ACC112 (cell line): ENCODE data around the gene PPAN.

ENCODE experiments used
- H2AFZ ChIP-seq: fragments of 200-600 bp; sonication (generic); one replicate; pipeline ENCODE4 v1.6.0; 2017; ENCODE audit warnings: antibody characterized with exemption, low read length; ENCODE audit not compliant: unreplicated experiment
- H3K27ac ChIP-seq: fragments of 200-600 bp; sonication (generic); 2 replicates; pipeline ENCODE4 v1.5.1; 2014; ENCODE audit warnings: low read depth, mild to moderate bottlenecking, antibody characterized with exemption, low read length, moderate library complexity
- H3K27me3 ChIP-seq: fragments of 200-600 bp; sonication (generic); 2 replicates; pipeline ENCODE4 v1.6.1; 2014; ENCODE audit warnings: mild to moderate bottlenecking, antibody characterized with exemption, low read length, moderate library complexity, mixed read lengths; ENCODE audit not compliant: insufficient read depth
- H3K36me3 ChIP-seq: fragments of 200-600 bp; sonication (generic); 2 replicates; pipeline ENCODE4 v1.6.1; 2016; ENCODE audit warnings: mild to moderate bottlenecking, antibody characterized with exemption, low read length, moderate library complexity, mixed read lengths; ENCODE audit not compliant: insufficient read depth
- H3K4me1 ChIP-seq: fragments of 200-600 bp; sonication (generic); one replicate; pipeline ENCODE4 v1.6.1; 2016; ENCODE audit warnings: low read length, mixed read lengths; ENCODE audit not compliant: insufficient read depth, unreplicated experiment, control insufficient read depth
- H3K4me3 ChIP-seq: fragments of 200-600 bp; sonication (generic); 2 replicates; pipeline ENCODE4 v1.5.1; 2014; ENCODE audit warnings: mild to moderate bottlenecking, low read depth, low read length
- H3K79me2 ChIP-seq: fragments of 200-600 bp; sonication (generic); one replicate; pipeline ENCODE4 v1.6.0; 2016; ENCODE audit warnings: low read length; ENCODE audit not compliant: control insufficient read depth, unreplicated experiment, insufficient read depth

The PPAN gene

DNA sequence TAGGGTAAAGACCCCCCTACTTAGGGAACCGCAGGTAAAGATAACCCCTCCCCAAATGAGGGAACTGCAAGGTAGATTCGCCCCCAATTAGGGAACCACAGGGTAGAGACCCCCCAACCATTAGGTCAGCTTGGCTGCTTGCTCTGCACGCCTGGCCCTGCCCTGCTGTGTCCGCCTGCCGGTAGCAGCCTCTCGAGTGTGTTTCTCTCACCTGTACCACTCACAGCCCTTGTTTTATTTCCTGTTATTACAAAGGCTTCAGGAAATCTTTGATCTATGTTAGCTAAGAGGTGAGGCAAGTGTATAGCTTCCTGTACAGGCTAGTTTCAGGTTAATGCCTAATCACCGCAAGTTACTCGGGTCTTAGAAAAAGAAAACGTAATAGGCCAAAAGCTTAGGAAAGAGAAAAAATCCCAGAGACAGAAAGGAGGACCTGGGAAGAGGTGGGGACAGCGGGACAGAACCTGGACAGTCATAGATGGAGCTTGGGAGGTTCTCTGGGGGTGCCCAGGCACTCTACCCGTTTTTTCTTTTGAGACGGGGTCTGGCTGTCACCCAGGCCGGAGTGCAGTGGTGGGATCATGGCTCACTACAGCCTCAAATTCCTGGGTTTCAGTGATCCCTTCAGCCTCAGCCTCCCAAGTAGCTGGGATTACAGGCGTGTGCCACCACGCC, 36.7 kb downstream of the PPAN start:
- 0 out of 2 replicates have a peak, but pooled peaks cover 8% of the 10 kb centered on the region for H3K36me3 ChIP-seq
- H2AFZ ChIP-seq = no peak overlapping the region
- no peak overlapping the region for H3K4me3 ChIP-seq
- no peak overlapping the region for H3K27ac ChIP-seq
- H3K79me2 ChIP-seq = no peaks in the 10 kb centered on the region
- H3K27me3 ChIP-seq = no peaks in the 10 kb centered on the region
- H3K4me1 ChIP-seq = no peaks in the 10 kb centered on the region

DNA sequence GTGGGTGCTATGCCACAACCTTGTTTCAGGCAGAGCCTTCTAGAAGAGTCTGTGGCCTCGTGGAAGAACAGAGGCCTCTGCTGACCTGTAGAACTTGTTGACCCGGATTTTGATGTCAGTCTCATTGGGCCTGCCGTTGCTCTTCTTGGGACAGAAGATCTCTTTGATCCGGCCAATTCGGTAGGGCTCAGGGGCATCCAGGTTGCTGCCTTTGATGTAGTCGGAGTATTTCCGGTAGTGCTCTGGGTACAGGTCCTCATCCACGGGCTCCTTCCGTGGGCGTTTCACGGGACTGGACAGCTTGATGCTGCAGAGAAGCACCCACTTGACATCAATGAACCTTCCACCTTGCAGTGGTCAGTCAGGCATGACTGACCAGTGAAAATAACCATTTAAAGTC, 37.5 kb downstream of the PPAN start:
- Histone ChIP-seq H3K79me2 (no peaks in the 10 kb centered on the region), H3K4me3 (no peak overlapping the region), H3K36me3 (0 out of 2 replicates have a peak, but pooled peaks cover 8% of the 10 kb centered on the region), H2AFZ (no peak overlapping the region), H3K27ac (no peak overlapping the region), H3K4me1 (no peaks in the 10 kb centered on the region), H3K27me3 (no peaks in the 10 kb centered on the region)

DNA sequence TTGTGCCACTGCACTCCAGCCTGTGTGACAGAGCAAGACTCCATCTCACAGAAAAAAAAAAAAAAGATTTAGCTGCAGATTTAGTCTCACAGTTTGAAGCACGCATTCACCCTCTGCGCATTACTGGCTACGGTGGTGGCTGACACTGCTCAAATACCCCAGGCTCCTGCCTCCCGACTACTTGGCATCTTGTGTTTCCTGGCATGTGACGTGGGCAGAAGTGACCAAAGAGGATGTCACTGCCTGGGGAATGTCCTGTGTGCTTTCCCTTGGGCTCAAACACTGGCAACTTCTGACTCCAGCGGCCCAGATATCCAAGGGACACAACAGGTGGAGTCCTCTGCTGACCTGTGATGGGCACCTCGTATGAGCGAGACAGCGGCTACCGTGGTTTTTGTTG, 38.2 kb downstream of the PPAN start:
- H3K79me2 ChIP-seq = no peaks in the 10 kb centered on the region
- H3K27ac ChIP-seq = no peak overlapping the region
- H2AFZ ChIP-seq = no peak overlapping the region
- no peak overlapping the region for H3K4me3 ChIP-seq
- H3K36me3 ChIP-seq = 0 out of 2 replicates have a peak, but pooled peaks cover 8% of the 10 kb centered on the region
- no peaks in the 10 kb centered on the region for H3K27me3 ChIP-seq
- H3K4me1 ChIP-seq = no peaks in the 10 kb centered on the region

DNA sequence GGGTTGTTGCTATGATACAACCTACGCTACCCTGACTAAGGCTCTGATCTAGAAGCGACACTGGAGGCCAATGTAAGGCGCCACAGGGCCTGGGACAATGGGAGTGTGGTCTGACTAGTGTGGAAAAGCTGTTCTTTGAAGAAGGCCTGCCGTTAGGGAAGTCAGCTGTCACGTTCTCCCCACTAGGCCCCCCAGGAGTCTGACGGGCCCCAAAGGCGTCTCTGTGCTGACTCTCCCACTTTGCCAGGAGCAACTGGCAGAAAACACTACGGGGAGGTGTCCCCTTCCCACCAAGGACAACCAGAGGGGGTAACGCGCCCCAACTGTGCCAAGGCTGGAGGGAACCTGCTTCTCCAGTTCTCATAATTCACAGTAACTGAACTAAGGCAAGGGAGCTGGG, 38.9 kb downstream of the PPAN start:
- H3K4me3 ChIP-seq = no peak overlapping the region
- H2AFZ ChIP-seq = no peak overlapping the region
- no peak overlapping the region for H3K27ac ChIP-seq
- H3K79me2 ChIP-seq = no peaks in the 10 kb centered on the region
- 0 out of 2 replicates have a peak, but pooled peaks cover 8% of the 10 kb centered on the region for H3K36me3 ChIP-seq
- H3K27me3 ChIP-seq = no peaks in the 10 kb centered on the region
- no peaks in the 10 kb centered on the region for H3K4me1 ChIP-seq

DNA sequence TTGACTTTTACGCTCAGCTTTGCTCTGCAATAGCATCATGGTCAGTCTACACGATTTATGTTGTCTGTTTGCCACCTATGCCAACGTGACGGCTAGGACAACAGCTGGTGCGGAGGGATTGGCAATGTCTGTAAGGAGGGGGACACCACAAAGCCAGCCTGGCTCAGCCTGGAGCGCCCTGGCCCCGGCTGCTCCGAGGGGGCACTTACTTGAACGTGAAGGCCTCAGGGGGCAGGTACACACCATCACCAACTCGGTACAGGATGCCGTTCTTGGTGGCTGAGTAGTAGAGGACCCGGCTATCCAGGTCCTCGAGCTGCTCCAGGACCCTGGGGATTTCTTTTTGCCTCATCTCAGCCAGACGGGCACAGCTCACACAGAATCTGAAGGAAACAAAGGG, 40.0 kb downstream of the PPAN start:
- H3K79me2 ChIP-seq = no peaks in the 10 kb centered on the region
- 0 out of 2 replicates have a peak, but pooled peaks cover 8% of the 10 kb centered on the region for H3K36me3 ChIP-seq
- H3K4me3 ChIP-seq = no peak overlapping the region
- H3K4me1 ChIP-seq = no peaks in the 10 kb centered on the region
- no peak overlapping the region for H2AFZ ChIP-seq
- no peak overlapping the region for H3K27ac ChIP-seq
- no peaks in the 10 kb centered on the region for H3K27me3 ChIP-seq

DNA sequence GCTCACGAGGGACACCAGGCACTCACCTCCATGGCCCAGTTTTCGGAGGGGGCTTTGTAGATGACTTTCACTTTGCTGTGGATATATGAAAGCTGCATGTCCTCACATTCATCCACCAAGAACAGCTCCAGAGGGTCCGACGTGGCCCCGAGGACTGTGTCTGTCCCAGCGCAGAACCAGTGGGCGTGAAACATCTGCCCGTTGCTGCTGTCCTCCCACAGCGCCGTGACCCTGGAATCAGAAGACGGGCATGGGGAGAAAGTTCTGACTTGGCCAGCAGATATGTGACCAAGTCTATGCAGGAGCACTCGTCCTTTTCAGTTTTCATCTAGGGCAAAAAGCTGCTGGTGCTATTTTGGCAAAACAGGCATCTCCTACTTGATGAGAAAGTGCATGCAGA, 43.3 kb downstream of the PPAN start:
- Histone ChIP-seq H3K36me3 (0 out of 2 replicates have a peak, but pooled peaks cover 9% of the 10 kb centered on the region), H3K79me2 (no peaks in the 10 kb centered on the region)

DNA sequence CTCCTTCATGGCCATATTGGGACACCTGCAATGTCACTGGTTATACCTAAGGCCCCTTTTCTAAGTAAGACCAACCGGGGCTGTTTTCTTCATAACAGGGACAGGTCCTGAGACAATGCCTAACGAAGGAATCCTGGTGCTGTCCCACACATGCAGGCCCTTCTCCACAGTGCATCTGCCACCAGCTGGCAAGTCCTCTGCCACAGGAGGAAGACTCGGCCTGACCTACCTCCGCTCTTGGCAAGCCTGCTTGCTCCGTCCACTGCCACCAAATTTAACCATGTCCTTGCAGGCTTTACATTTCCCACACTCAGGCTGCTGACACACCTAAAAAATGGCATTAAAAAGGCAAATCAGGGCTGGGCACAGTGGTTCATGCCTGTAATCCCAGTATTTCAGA, 45.4 kb downstream of the PPAN start:
- H3K4me1 ChIP-seq = no peaks in the 10 kb centered on the region
- H3K27me3 ChIP-seq = no peaks in the 10 kb centered on the region
- no peak overlapping the region for H3K27ac ChIP-seq
- no peak overlapping the region for H2AFZ ChIP-seq
- H3K36me3 ChIP-seq = peaks cover 7% of the 10 kb centered on the region; the same call in 1 of the 2 replicates
- no peak overlapping the region for H3K4me3 ChIP-seq
- no peaks in the 10 kb centered on the region for H3K79me2 ChIP-seq

More for the DNA sequence above, 43.3 kb downstream of the PPAN start:
- H3K27ac ChIP-seq = no peak overlapping the region
- no peak overlapping the region for H2AFZ ChIP-seq
- H3K27me3 ChIP-seq = no peaks in the 10 kb centered on the region
- no peaks in the 10 kb centered on the region for H3K4me1 ChIP-seq
- no peak overlapping the region for H3K4me3 ChIP-seq

DNA sequence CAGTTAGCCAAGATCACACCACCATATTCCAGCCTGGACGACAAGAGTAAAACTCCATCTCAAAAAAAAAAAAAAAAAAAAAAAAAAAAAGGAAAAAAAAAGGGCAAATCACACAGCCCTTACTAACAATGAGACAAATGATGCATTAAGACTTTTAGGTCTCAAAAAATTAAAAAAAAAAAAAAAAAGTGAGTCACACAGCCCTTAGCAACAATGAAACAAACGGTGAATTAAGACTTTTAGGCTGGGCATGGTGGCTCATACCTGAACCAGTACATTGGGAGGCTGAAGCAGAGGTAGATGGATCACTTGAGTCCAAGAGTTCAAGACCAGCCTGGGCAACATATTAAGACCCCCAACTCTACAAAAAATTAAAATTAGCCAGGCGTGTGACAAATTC, 45.9 kb downstream of the PPAN start:
- H3K27me3 ChIP-seq = no peaks in the 10 kb centered on the region
- peaks cover 7% of the 10 kb centered on the region for H3K36me3 ChIP-seq
- H3K27ac ChIP-seq = no peak overlapping the region
- H3K4me1 ChIP-seq = no peaks in the 10 kb centered on the region
- H3K4me3 ChIP-seq = no peak overlapping the region
- no peak overlapping the region for H2AFZ ChIP-seq
- no peaks in the 10 kb centered on the region for H3K79me2 ChIP-seq

DNA sequence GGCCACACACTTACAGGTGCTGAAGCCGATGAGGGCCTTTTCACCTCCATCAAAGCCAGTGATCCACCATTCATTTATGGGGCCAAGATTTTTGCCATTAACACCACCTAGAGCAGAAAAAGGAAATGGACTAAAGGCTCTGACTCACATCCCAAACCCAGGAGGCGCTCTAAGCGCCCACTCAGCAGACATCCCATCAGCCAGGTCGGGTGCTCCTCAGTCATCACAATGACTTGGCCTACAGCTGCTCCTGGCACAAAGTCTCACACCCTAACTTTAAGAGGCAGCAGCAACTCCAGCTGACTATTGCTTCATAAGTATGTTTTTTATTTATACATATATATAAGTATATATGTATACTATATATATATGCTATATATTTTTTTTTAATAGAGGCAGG, 49.7 kb downstream of the PPAN start:
- Histone ChIP-seq H3K27ac (no peak overlapping the region), H3K4me3 (no peak overlapping the region), H3K36me3 (peaks cover 17% of the 10 kb centered on the region), H2AFZ (no peak overlapping the region), H3K27me3 (no peaks in the 10 kb centered on the region), H3K79me2 (no peaks in the 10 kb centered on the region), H3K4me1 (no peaks in the 10 kb centered on the region)

DNA sequence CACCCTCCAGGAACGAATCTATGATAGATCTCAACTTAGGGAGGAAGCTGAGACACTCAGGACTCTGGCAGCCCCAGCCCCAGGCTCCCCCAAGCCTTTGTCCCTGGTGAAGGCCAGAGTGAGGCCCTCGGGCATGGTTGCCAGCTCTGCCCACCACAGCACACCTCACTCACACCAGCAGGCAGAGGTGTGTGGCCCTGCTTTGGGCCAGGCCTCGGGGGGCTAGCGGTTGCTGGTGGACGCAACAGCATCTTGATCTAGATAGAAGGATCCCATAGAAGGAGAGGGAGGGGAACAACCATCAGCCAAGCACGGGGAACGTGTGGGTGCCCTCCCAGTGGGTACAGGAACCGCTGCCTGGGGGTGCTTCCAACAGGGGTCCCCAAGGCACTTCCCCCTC, 51.9 kb downstream of the PPAN start:
- Histone ChIP-seq H3K36me3 (peaks cover 17% of the 10 kb centered on the region), H3K27me3 (no peaks in the 10 kb centered on the region), H3K79me2 (no peaks in the 10 kb centered on the region)

DNA sequence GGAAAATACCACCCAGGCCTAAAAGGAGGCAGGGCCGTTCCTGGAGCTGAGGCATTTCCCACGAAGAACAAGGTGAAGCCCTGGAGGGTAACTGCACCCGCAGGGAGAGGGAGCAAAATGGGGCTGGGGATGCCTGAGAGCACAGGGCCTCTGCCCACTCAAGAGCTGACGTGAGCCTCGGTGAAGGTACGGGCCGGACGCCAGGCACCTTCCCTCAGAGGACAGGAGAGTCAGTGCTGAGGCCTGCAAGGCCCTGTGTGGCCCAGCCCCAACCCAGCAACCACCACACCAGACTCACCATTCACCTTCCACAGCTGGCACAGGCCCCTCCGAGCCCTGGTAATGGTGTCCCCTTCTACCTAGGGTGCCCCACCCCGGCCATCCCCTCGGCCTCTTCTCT, 52.3 kb downstream of the PPAN start:
- Histone ChIP-seq H3K36me3 (peaks cover 17% of the 10 kb centered on the region), H3K4me3 (no peak overlapping the region), H3K27ac (no peak overlapping the region), H2AFZ (no peak overlapping the region), H3K4me1 (no peaks in the 10 kb centered on the region), H3K79me2 (no peaks in the 10 kb centered on the region), H3K27me3 (no peaks in the 10 kb centered on the region)

More for the DNA sequence above, 51.9 kb downstream of the PPAN start:
- no peaks in the 10 kb centered on the region for H3K4me1 ChIP-seq
- no peak overlapping the region for H2AFZ ChIP-seq
- no peak overlapping the region for H3K4me3 ChIP-seq
- H3K27ac ChIP-seq = no peak overlapping the region
